Measurements from ENCODE around the gene MDFI. TPM values are rescaled to one million over a fixed set of nuclear protein-coding genes. Genes with fewer than 3 reads are reported as not detected.
A peak's percentile ranks its signal among the peaks of the same experiment; 100 is the strongest.

MDFI gene
- total RNA-seq, 2 donors from 2014 or later: 52.7 to 80.0 TPM

DNA sequence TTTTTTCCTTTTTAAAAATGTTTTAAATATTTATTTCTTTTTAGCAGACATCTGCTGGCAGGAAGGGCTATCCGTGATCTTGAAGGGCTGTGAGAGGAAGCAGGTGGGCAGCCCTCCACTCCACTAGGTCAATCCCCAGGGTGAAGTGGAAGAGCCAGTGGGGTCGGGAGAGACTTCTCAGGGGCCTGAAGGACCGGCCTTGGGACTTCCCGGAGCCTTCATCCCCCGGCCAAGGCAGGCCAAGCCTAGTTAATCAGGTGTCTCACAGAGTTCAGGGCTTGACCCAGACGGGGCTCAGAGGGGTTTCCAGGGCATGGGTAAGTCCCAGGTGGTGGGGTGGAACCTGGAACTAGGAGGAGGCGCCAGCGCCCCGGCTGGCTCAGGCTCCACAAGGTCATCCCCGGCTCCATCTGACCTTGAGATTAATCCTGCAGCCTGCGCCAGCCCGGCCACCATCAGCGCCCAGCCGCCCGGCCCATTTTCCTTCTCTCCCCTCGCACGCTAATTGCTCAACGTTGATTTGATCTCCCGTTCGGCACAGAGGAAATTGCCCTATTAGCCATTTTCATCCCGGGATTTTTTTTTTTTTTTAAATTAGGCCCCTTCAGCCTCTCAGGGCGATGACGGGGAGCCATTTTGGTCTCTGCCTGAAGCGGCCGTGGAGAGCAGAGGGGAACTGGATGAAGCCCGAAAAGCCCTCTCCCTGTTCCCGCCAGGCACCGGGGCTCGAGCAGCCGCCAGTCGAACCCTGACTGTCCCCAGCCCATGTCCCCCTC is 44.4 kb downstream of the MDFI start:
- no peak overlapping the region for H3K9ac ChIP-seq (ENCODE audit: extremely low read depth, low read length, poor library complexity, severe bottlenecking)
- WGBS, 2 experiments (ENCODE audit: insufficient coverage in 1 of 2, insufficient read length in 1 of 2): 83 to 87% methylated on average over 19 to 31 of the region's 31 CpGs
- H3K27ac ChIP-seq (ENCODE audit: low read depth, low read length): no peak overlapping the region
- no peaks in the 10 kb centered on the region for H3K36me3 ChIP-seq (ENCODE audit: control insufficient read depth, insufficient read depth, low read length)
- H3K27ac Mint-ChIP-seq: peak overlapping the region; percentile 52
- no peaks in the 10 kb centered on the region for H3K4me1 ChIP-seq (ENCODE audit: control insufficient read depth, insufficient read depth, low read length)
- H3K9me3 ChIP-seq (ENCODE audit: control insufficient read depth, low read length): no peaks in the 10 kb centered on the region
- H3K4me1 Mint-ChIP-seq: peaks cover 9% of the 10 kb centered on the region
- DNase-seq: peak; percentile 60
- TF ChIP-seq, protein P1, sequence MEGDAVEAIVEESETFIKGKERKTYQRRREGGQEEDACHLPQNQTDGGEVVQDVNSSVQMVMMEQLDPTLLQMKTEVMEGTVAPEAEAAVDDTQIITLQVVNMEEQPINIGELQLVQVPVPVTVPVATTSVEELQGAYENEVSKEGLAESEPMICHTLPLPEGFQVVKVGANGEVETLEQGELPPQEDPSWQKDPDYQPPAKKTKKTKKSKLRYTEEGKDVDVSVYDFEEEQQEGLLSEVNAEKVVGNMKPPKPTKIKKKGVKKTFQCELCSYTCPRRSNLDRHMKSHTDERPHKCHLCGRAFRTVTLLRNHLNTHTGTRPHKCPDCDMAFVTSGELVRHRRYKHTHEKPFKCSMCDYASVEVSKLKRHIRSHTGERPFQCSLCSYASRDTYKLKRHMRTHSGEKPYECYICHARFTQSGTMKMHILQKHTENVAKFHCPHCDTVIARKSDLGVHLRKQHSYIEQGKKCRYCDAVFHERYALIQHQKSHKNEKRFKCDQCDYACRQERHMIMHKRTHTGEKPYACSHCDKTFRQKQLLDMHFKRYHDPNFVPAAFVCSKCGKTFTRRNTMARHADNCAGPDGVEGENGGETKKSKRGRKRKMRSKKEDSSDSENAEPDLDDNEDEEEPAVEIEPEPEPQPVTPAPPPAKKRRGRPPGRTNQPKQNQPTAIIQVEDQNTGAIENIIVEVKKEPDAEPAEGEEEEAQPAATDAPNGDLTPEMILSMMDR (conservative IDR thresholded peaks at IDR 0.05): no peak
- H3K36me3 Mint-ChIP-seq (ENCODE audit: low read depth): no peaks in the 10 kb centered on the region
- no peaks in the 10 kb centered on the region for H3K9me3 Mint-ChIP-seq
- H3K4me3 ChIP-seq (ENCODE audit: low read length): no peak overlapping the region
- peaks cover 12% of the 10 kb centered on the region for H3K27me3 Mint-ChIP-seq (ENCODE audit: insufficient read depth)
- H3K4me3 Mint-ChIP-seq: peak overlapping the region; percentile 43
- no peaks in the 10 kb centered on the region for H3K27me3 ChIP-seq (ENCODE audit: control insufficient read depth, insufficient read depth, low read length, poor library complexity, severe bottlenecking)

DNA sequence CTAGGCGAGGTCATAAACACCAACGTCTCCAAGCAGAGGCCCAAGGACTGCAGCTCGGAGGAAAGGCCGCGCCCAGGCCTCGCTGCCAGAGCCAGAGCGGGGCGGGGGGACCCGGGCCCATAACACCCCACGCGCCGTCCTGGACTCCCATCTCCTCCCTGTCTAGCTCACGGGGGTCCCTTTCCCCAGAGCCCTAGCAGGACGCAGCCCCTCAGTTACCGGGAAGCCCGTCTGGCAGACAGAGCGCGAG is 44.9 kb downstream of the MDFI start:
- no peaks in the 10 kb centered on the region for H3K9me3 Mint-ChIP-seq
- no peak overlapping the region for H3K9ac ChIP-seq (ENCODE audit: extremely low read depth, low read length, poor library complexity, severe bottlenecking)

DNA sequence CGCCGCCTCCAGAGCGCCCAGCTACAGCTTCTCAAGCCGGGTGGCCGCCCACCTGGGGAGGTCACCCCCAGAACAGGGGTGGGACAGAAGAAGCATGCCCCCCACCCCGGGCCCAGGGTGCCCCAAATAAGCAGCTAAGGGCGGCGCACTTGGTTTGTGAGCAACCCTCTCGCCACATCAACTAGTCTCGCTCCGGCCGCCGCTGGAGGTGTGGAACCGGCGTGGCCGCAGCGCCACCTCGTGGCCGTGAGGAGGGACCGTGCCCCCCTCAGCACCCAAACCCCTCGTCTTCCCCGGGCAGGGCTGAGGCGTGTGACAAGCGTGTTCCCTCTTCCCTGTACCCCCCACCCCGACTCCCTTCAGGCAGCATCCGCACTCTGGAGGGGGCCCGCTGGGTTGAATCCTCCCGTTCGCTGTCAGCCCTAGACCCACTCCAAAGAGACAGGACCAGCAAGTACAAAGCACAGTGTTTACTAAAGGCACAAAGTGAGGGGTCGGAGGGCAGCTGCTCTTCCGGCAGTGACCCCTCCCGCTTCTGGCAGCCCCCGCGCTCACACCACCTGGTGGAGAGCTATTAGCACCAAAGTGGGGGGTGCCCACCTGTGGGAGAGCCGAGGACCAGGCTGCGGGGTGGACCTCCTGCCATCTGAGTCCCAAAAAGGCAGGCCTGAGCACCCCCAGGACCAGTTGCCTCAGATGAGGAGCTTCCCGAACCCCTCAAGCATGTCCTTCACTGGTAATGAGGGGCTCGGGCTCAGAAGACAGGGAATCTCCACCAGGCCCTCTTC is 45.4 kb downstream of the MDFI start:
- Histone ChIP-seq H3K4me3 (ENCODE audit: low read length) (no peak overlapping the region), H3K4me1 (ENCODE audit: control insufficient read depth, insufficient read depth, low read length) (no peaks in the 10 kb centered on the region), H3K9ac (ENCODE audit: extremely low read depth, low read length, poor library complexity, severe bottlenecking) (no peak overlapping the region), H3K27ac (ENCODE audit: low read depth, low read length) (no peak overlapping the region), H3K9me3 (ENCODE audit: control insufficient read depth, low read length) (no peaks in the 10 kb centered on the region), H3K36me3 (ENCODE audit: control insufficient read depth, insufficient read depth, low read length) (no peaks in the 10 kb centered on the region), H3K27me3 (ENCODE audit: control insufficient read depth, insufficient read depth, low read length, poor library complexity, severe bottlenecking) (no peaks in the 10 kb centered on the region)
- Mint-ChIP-seq H3K4me3 (peak overlapping the region; percentile 43), H3K27ac (no peak overlapping the region), H3K27me3 (ENCODE audit: insufficient read depth) (peaks cover 7% of the 10 kb centered on the region), H3K4me1 (peaks cover 10% of the 10 kb centered on the region), H3K36me3 (ENCODE audit: low read depth) (no peaks in the 10 kb centered on the region), H3K9me3 (no peaks in the 10 kb centered on the region)
- peak; percentile 93 for DNase-seq
- TF ChIP-seq, protein P1 (conservative IDR thresholded peaks at IDR 0.05): peak; percentile 98
- WGBS, 2 experiments (ENCODE audit: insufficient coverage in 1 of 2, insufficient read length in 1 of 2): 26 to 39% methylated on average over 20 to 38 of the region's 38 CpGs

More for the DNA sequence above, 44.9 kb downstream of the MDFI start:
- Histone ChIP-seq H3K36me3 (ENCODE audit: control insufficient read depth, insufficient read depth, low read length) (no peaks in the 10 kb centered on the region), H3K9me3 (ENCODE audit: control insufficient read depth, low read length) (no peaks in the 10 kb centered on the region), H3K4me1 (ENCODE audit: control insufficient read depth, insufficient read depth, low read length) (no peaks in the 10 kb centered on the region), H3K4me3 (ENCODE audit: low read length) (no peak overlapping the region), H3K27me3 (ENCODE audit: control insufficient read depth, insufficient read depth, low read length, poor library complexity, severe bottlenecking) (no peaks in the 10 kb centered on the region), H3K27ac (ENCODE audit: low read depth, low read length) (no peak overlapping the region)
- H3K4me1 Mint-ChIP-seq: peaks cover 10% of the 10 kb centered on the region
- no peak overlapping the region for H3K27ac Mint-ChIP-seq
- peaks cover 11% of the 10 kb centered on the region for H3K27me3 Mint-ChIP-seq (ENCODE audit: insufficient read depth)
- 69 to 79% methylated on average over 7 to 18 of the region's 18 CpGs for WGBS, 2 experiments (ENCODE audit: insufficient coverage in 1 of 2, insufficient read length in 1 of 2)
- no peak for DNase-seq
- TF ChIP-seq, protein P1 (conservative IDR thresholded peaks at IDR 0.05): no peak
- peak overlapping the region; percentile 43 for H3K4me3 Mint-ChIP-seq
- no peaks in the 10 kb centered on the region for H3K36me3 Mint-ChIP-seq (ENCODE audit: low read depth)

Data from endodermal cell (in vitro differentiated cells).